Measurements from ENCODE around the gene LCN12. TPM values are rescaled to one million over a fixed set of nuclear protein-coding genes. Genes with fewer than 3 reads are reported as not detected.

The LCN12 gene
- total RNA-seq, 2 donors from 2014 or later = 6.5 to 8.6 TPM

DNA sequence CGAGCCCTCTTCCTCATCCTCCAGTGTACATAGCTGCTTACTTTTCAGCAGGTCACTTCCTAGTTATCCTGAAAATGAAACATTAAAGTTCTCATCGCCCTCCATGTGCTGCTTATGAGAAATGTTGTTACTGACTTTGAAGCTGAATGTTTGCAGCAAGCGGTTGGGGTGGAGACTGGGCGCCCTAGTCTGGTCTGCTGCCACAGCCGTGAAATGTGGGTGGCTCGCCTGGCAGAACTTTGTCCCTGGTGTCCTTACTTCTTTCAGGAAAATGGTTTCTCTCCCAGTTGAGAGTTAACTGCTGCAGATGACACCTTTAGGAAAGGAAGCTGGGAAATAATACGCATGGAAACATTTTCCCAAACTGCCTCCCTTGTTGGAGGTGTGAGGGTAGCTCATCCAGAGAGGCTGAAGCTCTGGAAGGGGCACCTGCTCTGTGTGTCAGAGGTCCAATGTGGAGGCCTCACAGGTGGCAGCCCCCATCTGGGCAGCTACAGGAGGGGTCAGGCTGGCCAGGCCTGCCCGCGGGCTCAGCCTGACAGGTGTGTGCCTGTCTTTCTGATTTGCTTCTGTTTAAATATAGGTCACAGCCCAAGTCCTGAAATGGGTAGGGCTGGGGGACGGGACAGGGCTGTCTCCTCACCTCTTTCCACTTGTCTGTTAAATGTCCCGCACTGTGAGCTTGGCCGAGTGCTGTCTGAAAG is 41.7 kb upstream of the LCN12 start:
- intact Hi-C loops (cut with DNase I) = no loop called here
- H3K4me1 ChIP-seq = no peaks in the 10 kb centered on the region
- no peak overlapping the region for H3K4me3 ChIP-seq
- H3K27me3 ChIP-seq = no peaks in the 10 kb centered on the region
- H3K9ac ChIP-seq (ENCODE audit: low read depth in 2 of 2, low read length in 2 of 2) = no peak overlapping the region
- no peak for DNase-seq
- no peak overlapping the region for H3K27ac ChIP-seq
- TF ChIP-seq, protein P1, sequence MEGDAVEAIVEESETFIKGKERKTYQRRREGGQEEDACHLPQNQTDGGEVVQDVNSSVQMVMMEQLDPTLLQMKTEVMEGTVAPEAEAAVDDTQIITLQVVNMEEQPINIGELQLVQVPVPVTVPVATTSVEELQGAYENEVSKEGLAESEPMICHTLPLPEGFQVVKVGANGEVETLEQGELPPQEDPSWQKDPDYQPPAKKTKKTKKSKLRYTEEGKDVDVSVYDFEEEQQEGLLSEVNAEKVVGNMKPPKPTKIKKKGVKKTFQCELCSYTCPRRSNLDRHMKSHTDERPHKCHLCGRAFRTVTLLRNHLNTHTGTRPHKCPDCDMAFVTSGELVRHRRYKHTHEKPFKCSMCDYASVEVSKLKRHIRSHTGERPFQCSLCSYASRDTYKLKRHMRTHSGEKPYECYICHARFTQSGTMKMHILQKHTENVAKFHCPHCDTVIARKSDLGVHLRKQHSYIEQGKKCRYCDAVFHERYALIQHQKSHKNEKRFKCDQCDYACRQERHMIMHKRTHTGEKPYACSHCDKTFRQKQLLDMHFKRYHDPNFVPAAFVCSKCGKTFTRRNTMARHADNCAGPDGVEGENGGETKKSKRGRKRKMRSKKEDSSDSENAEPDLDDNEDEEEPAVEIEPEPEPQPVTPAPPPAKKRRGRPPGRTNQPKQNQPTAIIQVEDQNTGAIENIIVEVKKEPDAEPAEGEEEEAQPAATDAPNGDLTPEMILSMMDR (IDR thresholded peaks at IDR 0.05) = no peak
- peaks cover 10% of the 10 kb centered on the region for H3K36me3 ChIP-seq
- no peaks in the 10 kb centered on the region for H3K9me3 ChIP-seq

DNA sequence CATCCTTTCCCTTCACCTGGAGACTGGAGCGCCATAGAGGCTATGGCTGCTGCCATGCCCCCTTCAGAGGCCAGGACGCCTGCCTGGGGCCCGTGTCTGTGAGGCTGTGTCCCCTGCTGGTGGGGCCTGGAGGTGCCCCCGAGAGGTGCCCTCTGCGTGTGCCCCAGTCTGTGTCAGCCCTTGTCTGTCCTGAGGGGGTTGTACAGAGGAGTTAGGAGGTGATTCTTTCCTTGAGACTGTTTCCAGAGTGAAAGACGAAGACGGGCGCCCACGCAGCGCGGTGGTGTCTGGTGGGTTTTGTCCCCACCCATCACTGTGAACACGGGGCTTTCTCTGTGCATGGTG is 41.2 kb upstream of the LCN12 start:
- intact Hi-C loops (cut with DNase I) = no loop called here

DNA sequence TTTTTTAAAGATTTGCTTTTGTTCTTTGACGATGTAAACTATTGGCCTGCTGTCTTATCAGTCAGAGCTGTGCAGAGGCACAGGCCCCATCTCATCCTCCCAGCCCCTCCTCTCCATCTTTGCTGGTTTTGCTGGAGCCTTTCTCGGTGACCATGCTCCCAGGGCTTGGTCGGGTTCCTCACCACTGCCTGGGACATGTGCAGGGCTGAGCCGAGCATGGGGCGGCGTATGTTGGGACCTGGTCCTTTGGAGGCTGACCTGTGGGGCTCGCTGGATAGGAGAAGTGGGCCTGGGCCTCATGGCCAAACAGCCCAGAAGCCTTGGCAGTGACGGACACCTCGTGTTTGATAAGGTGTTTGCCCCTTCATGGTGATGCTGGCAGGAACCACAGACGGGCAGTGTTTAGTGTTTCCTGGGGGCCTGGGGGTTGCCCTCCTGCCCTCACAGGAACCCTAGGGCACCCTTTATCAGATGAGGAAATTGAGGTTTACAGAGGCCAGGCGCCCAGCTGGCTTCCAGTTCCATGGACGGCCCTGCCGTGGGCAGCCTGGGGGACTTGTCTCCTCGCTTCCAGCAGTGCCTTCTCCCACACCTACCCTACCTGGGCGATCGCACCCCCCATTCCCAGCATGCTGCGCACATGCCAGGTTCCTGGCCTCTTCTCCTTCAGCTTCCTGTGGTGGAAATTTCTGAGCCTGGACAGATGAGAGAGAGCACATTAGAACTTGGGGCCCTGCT is 38.2 kb upstream of the LCN12 start:
- DNase-seq = no peak
- Histone ChIP-seq H3K4me3 (no peak overlapping the region), H3K27me3 (no peaks in the 10 kb centered on the region), H3K36me3 (peaks cover 7% of the 10 kb centered on the region), H3K9me3 (no peaks in the 10 kb centered on the region), H3K9ac (ENCODE audit: low read depth in 2 of 2, low read length in 2 of 2) (no peak overlapping the region), H3K4me1 (no peaks in the 10 kb centered on the region), H3K27ac (no peak overlapping the region)
- intact Hi-C loops (cut with DNase I) = no loop called here
- TF ChIP-seq, protein P1 (IDR thresholded peaks at IDR 0.05) = no peak

More for the DNA sequence above, 41.2 kb upstream of the LCN12 start:
- no peak for DNase-seq
- H3K9me3 ChIP-seq = no peaks in the 10 kb centered on the region
- no peaks in the 10 kb centered on the region for H3K4me1 ChIP-seq
- TF ChIP-seq, protein P1 (IDR thresholded peaks at IDR 0.05) = no peak
- no peak overlapping the region for H3K4me3 ChIP-seq
- H3K27me3 ChIP-seq = no peaks in the 10 kb centered on the region
- no peak overlapping the region for H3K9ac ChIP-seq (ENCODE audit: low read depth in 2 of 2, low read length in 2 of 2)
- no peak overlapping the region for H3K27ac ChIP-seq
- peaks cover 10% of the 10 kb centered on the region for H3K36me3 ChIP-seq

DNA sequence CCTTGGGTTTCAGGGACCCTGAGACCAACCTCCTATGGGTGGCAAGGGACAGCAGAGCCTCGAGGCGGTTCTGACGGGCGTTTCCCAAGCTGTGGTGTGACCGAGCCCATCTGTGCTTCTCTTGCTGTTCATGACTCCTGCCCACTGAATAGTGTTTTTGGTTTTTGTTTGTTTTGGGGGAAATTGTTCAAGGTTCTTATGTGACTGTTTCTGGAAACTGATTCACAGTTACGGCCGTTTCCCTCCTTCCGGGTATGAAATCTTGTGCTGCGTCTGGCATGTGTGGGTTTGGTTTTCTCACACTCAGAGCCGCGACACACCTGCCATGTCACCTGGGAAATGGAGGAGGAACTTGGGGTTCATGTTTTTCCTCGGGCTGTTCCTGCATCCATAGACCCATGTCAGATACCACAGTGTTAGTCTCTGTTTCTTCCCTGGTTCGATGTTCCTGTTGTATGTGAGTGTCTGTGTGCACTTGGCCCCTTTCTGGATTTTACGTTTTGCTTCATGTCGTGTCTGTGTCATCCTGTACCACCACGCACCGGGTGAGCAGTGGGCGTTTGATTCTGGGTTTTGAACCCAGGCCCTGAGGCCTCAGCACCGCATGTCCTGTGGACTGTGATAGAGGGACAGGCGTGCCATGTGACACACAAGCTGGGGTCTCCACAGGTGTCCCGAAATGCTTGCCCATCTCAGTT is 36.3 kb upstream of the LCN12 start:
- no peaks in the 10 kb centered on the region for H3K27me3 ChIP-seq
- no peak overlapping the region for H3K27ac ChIP-seq
- intact Hi-C loops (cut with DNase I) = no loop called here
- no peak overlapping the region for H3K4me3 ChIP-seq
- H3K36me3 ChIP-seq = peaks cover 17% of the 10 kb centered on the region
- no peaks in the 10 kb centered on the region for H3K9me3 ChIP-seq
- no peak overlapping the region for H3K9ac ChIP-seq (ENCODE audit: low read depth in 2 of 2, low read length in 2 of 2)
- no peaks in the 10 kb centered on the region for H3K4me1 ChIP-seq
- TF ChIP-seq, protein P1 (IDR thresholded peaks at IDR 0.05) = no peak
- DNase-seq = no peak

DNA sequence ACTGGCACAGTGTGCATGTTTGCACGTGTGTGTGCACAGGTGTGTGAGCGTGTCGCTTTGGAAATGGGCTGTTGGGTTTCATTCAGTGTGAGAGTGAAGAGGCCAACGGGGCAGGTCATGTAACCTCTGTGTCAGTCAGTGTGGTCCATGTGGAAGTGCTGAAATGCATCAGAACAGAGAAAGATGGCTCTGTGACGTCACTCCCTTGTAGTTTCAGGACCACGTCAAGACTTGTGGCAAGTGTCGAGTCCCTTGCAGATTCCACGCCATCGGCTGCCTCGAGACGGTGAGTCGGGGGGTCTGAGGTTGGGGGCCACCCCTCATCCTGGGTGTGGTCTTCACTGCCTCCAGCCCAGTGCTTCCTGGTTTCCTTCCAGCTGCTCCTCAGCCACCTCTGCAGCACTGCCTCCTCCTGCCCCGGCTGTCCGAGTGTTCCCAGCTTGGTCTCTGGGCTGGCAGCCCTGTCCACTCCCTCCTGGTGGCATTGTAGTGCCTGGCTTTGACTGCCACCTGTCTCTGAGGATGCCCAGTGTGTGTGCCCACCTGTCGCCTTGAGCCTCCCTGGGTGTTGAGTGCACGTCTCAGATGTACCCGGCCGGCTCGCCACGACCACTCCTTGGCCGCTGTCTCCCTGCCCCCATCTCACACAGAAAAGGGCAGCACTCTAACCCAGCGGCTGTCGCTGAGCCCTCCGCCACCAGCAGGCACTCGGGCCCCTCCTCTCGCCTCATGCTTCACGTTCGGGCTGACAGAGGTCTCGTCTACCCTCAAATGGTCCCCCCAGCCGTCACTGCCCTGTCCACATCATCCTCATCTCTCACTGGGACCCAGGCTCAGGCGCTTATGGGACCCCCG is 35.5 kb upstream of the LCN12 start:
- no peak overlapping the region for H3K27ac ChIP-seq
- peaks cover 22% of the 10 kb centered on the region for H3K36me3 ChIP-seq
- H3K9ac ChIP-seq (ENCODE audit: low read depth in 2 of 2, low read length in 2 of 2) = no peak overlapping the region
- no peaks in the 10 kb centered on the region for H3K9me3 ChIP-seq
- no peaks in the 10 kb centered on the region for H3K27me3 ChIP-seq
- H3K4me1 ChIP-seq = no peaks in the 10 kb centered on the region
- TF ChIP-seq, protein P1 (IDR thresholded peaks at IDR 0.05) = no peak
- no peak for DNase-seq
- intact Hi-C loops (cut with DNase I) = no loop called here
- H3K4me3 ChIP-seq = no peak overlapping the region

All from colonic mucosa (tissue), 4 donors.